ENCODE data around the gene ZDHHC6. TPM values are rescaled to one million over a fixed set of nuclear protein-coding genes. Genes with fewer than 3 reads are reported as not detected.
"Not testable (repeated sequence)": the region's sequence is repeated elsewhere in the genome, so short reads cannot be mapped to it uniquely, and the experiment has no call there.

The ZDHHC6 gene
- total RNA-seq, 1 experiment from 2014 or later = 40.3 TPM

- no TSS peak for BruUV-seq (replicated peaks)
- Histone ChIP-seq H3K36me3 (ENCODE audit: control insufficient read depth, insufficient read depth, low read length) (no peaks in the 10 kb centered on the region), H3K4me3 (ENCODE audit: low read depth in 2 of 2, low read length in 2 of 2) (no peak overlapping the region), H3K27me3 (ENCODE audit: control insufficient read depth, insufficient read depth, low read length) (peaks cover 26% of the 10 kb centered on the region), H3K9me3 (ENCODE audit: control insufficient read depth, insufficient read depth, low read depth, low read length) (no peaks in the 10 kb centered on the region), H3K27ac (ENCODE audit: low read length) (no peak overlapping the region), H3K4me1 (ENCODE audit: control insufficient read depth, insufficient read depth, low read length) (no peaks in the 10 kb centered on the region)
- CTCF ChIA-PET = interaction anchor here (0.7 kb wide), 1 partner anchor 9 kb away, joined by 4 read pairs; no protein-coding TSS in a partner anchor
- ATAC-seq (no peak), DNase-seq (ENCODE audit: low read depth, low spot score) (no peak)
- no peak for TF ChIP-seq REST (IDR thresholded peaks at IDR 0.05; ENCODE audit: insufficient read depth in 1 of 2, low read depth in 2 of 2, low read length in 1 of 2)
- intact Hi-C loops (cut with micrococcal nuclease; ENCODE audit: unreplicated experiment) = no loop called here
- POLR2A ChIA-PET = interaction anchor here (0.7 kb wide), 1 partner anchor 38 kb away, joined by 3 read pairs; no protein-coding TSS in a partner anchor
- in situ Hi-C loops (cut with HindIII; ENCODE audit: low pct_unique_long_range_greater_than_20kb, low sequenced_read_pairs) = no loop called here
These were observed 39.0 kb downstream of the ZDHHC6 start for GRCh38 chr10:112407696-112408095.

- H3K4me3 ChIP-seq (ENCODE audit: low read depth in 2 of 2, low read length in 2 of 2); POLR2A ChIA-PET; H3K36me3 ChIP-seq (ENCODE audit: control insufficient read depth, insufficient read depth, low read length); intact Hi-C loops (cut with micrococcal nuclease; ENCODE audit: unreplicated experiment); BruUV-seq (replicated peaks); H3K9me3 ChIP-seq (ENCODE audit: control insufficient read depth, insufficient read depth, low read depth, low read length); H3K27ac ChIP-seq (ENCODE audit: low read length); ATAC-seq; in situ Hi-C loops (cut with HindIII; ENCODE audit: low pct_unique_long_range_greater_than_20kb, low sequenced_read_pairs); H3K4me1 ChIP-seq (ENCODE audit: control insufficient read depth, insufficient read depth, low read length); DNase-seq (ENCODE audit: low read depth, low spot score): not testable (repeated sequence)
- H3K27me3 ChIP-seq (ENCODE audit: control insufficient read depth, insufficient read depth, low read length) = peaks cover 27% of the 10 kb centered on the region
- CTCF ChIA-PET = interaction anchor here (0.7 kb wide), 1 partner anchor 10 kb away, joined by 4 read pairs; no protein-coding TSS in a partner anchor
These were observed 39.9 kb downstream of the ZDHHC6 start for GRCh38 chr10:112406806-112407205.

- no peak overlapping the region for H3K27ac ChIP-seq (ENCODE audit: low read length)
- DNase-seq (ENCODE audit: low read depth, low spot score) (no peak), ATAC-seq (no peak)
- TF ChIP-seq CTCF (IDR thresholded peaks at IDR 0.05) (no peak), TCF7L2 (IDR thresholded peaks at IDR 0.05; ENCODE audit: low read depth, low read length) (no peak), SIN3A (IDR thresholded peaks at IDR 0.05; ENCODE audit: borderline replicate concordance, insufficient read depth, low read depth, low read length) (no peak), REST (IDR thresholded peaks at IDR 0.05; ENCODE audit: insufficient read depth in 1 of 2, low read depth in 2 of 2, low read length in 1 of 2) (no peak), POLR2AphosphoS5 (IDR thresholded peaks at IDR 0.05; ENCODE audit: low read depth, low read length) (no peak)
- no TSS peak for BruUV-seq (replicated peaks)
- H3K9me3 ChIP-seq (ENCODE audit: control insufficient read depth, insufficient read depth, low read depth, low read length) = no peaks in the 10 kb centered on the region
- ChIA-PET POLR2A (no interaction called here), CTCF (no interaction called here)
- no peak overlapping the region for H3K4me3 ChIP-seq (ENCODE audit: low read depth in 2 of 2, low read length in 2 of 2)
- H3K36me3 ChIP-seq (ENCODE audit: control insufficient read depth, insufficient read depth, low read length) = no peaks in the 10 kb centered on the region
- in situ Hi-C loops (cut with HindIII; ENCODE audit: low pct_unique_long_range_greater_than_20kb, low sequenced_read_pairs) (no loop called here), intact Hi-C loops (cut with micrococcal nuclease; ENCODE audit: unreplicated experiment) (no loop called here)
- no peaks in the 10 kb centered on the region for H3K4me1 ChIP-seq (ENCODE audit: control insufficient read depth, insufficient read depth, low read length)
- peaks cover 22% of the 10 kb centered on the region for H3K27me3 ChIP-seq (ENCODE audit: control insufficient read depth, insufficient read depth, low read length)
These were observed 42.1 kb downstream of the ZDHHC6 start for GRCh38 chr10:112404617-112405016.

Data from Panc1 (cell line).